ENCODE data around the gene YAP1.
"Not testable (repeated sequence)": the region's sequence is repeated elsewhere in the genome, so short reads cannot be mapped to it uniquely, and the experiment has no call there.

DNA sequence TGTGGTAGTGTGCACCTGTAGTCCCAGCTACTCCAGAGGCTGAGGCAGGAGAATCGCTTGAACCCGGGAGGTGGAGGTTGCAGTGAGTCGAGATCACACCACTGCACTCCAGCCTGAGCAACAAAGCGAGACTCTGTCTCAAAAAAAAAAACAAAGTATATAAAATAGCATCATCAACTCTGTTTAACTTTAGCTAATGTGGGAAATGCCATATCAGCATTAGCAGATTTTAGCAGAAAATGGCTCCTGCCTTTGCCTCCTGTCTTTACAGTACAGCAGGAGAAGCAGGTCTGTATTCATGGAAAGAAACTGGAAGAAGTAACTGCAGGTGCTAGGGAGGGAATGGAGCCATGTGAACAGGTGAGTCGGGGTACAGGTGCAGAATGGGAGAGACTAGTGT lies 154.5 kb downstream of the YAP1 start:
- TF ChIP-seq, protein P1, sequence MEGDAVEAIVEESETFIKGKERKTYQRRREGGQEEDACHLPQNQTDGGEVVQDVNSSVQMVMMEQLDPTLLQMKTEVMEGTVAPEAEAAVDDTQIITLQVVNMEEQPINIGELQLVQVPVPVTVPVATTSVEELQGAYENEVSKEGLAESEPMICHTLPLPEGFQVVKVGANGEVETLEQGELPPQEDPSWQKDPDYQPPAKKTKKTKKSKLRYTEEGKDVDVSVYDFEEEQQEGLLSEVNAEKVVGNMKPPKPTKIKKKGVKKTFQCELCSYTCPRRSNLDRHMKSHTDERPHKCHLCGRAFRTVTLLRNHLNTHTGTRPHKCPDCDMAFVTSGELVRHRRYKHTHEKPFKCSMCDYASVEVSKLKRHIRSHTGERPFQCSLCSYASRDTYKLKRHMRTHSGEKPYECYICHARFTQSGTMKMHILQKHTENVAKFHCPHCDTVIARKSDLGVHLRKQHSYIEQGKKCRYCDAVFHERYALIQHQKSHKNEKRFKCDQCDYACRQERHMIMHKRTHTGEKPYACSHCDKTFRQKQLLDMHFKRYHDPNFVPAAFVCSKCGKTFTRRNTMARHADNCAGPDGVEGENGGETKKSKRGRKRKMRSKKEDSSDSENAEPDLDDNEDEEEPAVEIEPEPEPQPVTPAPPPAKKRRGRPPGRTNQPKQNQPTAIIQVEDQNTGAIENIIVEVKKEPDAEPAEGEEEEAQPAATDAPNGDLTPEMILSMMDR (IDR thresholded peaks at IDR 0.05; ENCODE audit: low read depth, low read length, missing input control) = not testable (repeated sequence)
- not testable (repeated sequence) for TF ChIP-seq RAD21 (IDR thresholded peaks at IDR 0.05); GABPA (IDR thresholded peaks at IDR 0.05 in 1 of 2, conservative IDR thresholded peaks at IDR 0.05 in 1 of 2); TAF1 (conservative IDR thresholded peaks at IDR 0.05); YY1 (IDR thresholded peaks at IDR 0.05)
- TF ChIP-seq, protein P2, sequence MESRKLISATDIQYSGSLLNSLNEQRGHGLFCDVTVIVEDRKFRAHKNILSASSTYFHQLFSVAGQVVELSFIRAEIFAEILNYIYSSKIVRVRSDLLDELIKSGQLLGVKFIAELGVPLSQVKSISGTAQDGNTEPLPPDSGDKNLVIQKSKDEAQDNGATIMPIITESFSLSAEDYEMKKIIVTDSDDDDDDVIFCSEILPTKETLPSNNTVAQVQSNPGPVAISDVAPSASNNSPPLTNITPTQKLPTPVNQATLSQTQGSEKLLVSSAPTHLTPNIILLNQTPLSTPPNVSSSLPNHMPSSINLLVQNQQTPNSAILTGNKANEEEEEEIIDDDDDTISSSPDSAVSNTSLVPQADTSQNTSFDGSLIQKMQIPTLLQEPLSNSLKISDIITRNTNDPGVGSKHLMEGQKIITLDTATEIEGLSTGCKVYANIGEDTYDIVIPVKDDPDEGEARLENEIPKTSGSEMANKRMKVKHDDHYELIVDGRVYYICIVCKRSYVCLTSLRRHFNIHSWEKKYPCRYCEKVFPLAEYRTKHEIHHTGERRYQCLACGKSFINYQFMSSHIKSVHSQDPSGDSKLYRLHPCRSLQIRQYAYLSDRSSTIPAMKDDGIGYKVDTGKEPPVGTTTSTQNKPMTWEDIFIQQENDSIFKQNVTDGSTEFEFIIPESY (IDR thresholded peaks at IDR 0.05) = not testable (repeated sequence)

Data from liver (tissue), 3 donors.